NCI-H2196 treated with DMSO at 0.1 percent for 48 hours (cell line): ENCODE results near the gene LZIC.

Source experiments
- DNase-seq: peaks from one replicate; lab custom pipeline; 2025; ENCODE audit not compliant: unreplicated experiment; lab: John Stamatoyannopoulos, UW

The LZIC gene

GRCh38 chr1:9887070-9887469, 56.1 kb downstream of the LZIC start:
- DNase-seq = no peak

- no peak for DNase-seq
Measured at GRCh38 chr1:9886092-9886742, 57.0 kb downstream of the LZIC start.

- DNase-seq = no peak
Measured at GRCh38 chr1:9884805-9885204, 58.4 kb downstream of the LZIC start.

- no peak for DNase-seq
Measured at GRCh38 chr1:9883585-9884449, 59.4 kb downstream of the LZIC start.

- DNase-seq = no peak
Measured at GRCh38 chr1:9882945-9883303, 60.3 kb downstream of the LZIC start.

- no peak for DNase-seq
Measured at GRCh38 chr1:9882296-9882944, 60.8 kb downstream of the LZIC start.

- no peak for DNase-seq
Measured at GRCh38 chr1:9881838-9882249, 61.3 kb downstream of the LZIC start.
